ENCODE results near the gene ETS1.
A peak's percentile ranks its signal among the peaks of the same experiment; 100 is the strongest.

ETS1 gene

DNA sequence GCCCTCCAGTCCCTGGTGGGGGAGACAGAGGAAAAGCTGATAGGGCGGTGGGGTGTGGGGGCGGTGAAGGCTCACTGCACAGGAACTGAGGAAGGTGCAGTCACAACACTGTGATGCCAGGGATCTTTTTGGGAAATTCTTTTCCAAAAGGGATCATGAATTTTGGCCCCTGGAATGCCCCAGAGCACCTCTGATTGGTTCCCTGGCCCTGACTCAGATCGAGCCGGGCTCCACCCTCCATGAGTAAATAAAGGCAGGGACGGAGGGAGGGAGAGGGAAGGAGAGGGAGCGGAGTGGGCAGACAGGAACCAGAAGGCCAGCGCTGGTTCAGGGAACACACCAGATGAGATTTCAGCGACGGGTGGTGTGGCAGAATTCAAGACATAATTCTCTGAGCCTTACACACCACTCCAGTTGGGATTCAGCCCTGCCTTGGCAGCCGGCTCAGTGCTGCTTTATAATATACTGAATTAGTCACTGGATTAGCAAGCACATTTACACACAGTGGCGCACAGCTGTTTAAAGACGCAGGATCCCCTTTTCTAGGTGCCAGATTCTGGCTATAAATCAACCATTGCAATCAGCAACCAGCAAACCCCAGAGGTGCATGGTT is 80.3 kb downstream of the ETS1 start:
- H3F3A ChIP-seq (ENCODE audit: insufficient read depth, low read length) = no peaks in the 10 kb centered on the region
- H3K4me2 ChIP-seq (ENCODE audit: low read length) = peak overlapping the region; percentile 53
- H3K79me2 ChIP-seq (ENCODE audit: insufficient read depth, low read length) = peaks cover 100% of the 10 kb centered on the region

DNA sequence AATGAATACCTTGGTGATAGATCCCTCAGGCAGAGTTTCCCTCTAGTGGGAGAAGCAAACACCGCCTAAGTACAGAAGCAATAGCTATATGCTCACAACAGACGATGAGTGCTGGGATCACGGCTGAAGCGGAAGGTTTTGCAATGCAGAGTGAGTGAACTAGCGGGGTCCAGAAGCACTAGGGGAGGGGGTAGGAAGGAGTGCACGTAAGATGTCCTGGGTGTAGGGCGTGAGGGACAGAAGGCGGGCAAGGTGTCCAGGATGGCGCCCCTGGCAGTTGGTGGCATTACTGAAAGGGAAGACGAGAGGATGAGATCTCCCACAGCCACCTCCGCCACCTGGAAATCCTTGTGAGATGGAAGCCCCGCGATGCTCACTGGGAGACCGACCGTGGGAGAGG is 81.0 kb downstream of the ETS1 start:
- H4K20me1 ChIP-seq (ENCODE audit: insufficient read depth, low read length) = no peaks in the 10 kb centered on the region
- no peak overlapping the region for H2AFZ ChIP-seq (ENCODE audit: low read length)
- H3K4me3 ChIP-seq (ENCODE audit: low read depth, low read length, poor library complexity, severe bottlenecking) = no peak overlapping the region
- H3K27me3 ChIP-seq (ENCODE audit: insufficient read depth, low read length) = no peaks in the 10 kb centered on the region
- H3K4me1 ChIP-seq (ENCODE audit: insufficient read depth, low read length, severe bottlenecking) = peaks cover 100% of the 10 kb centered on the region
- peaks cover 100% of the 10 kb centered on the region for H3K79me2 ChIP-seq (ENCODE audit: insufficient read depth, low read length)
- no peaks in the 10 kb centered on the region for H3K9me2 ChIP-seq (ENCODE audit: low read depth, low read length)
- H3K27ac ChIP-seq (ENCODE audit: low read depth, low read length, poor library complexity, severe bottlenecking) = peak overlapping the region; percentile 62
- H3K36me3 ChIP-seq (ENCODE audit: insufficient read depth, low read length) = peaks cover 90% of the 10 kb centered on the region; the same call in 1 of the 2 replicates
- H3F3A ChIP-seq (ENCODE audit: insufficient read depth, low read length) = no peaks in the 10 kb centered on the region
- TF ChIP-seq, protein P1, sequence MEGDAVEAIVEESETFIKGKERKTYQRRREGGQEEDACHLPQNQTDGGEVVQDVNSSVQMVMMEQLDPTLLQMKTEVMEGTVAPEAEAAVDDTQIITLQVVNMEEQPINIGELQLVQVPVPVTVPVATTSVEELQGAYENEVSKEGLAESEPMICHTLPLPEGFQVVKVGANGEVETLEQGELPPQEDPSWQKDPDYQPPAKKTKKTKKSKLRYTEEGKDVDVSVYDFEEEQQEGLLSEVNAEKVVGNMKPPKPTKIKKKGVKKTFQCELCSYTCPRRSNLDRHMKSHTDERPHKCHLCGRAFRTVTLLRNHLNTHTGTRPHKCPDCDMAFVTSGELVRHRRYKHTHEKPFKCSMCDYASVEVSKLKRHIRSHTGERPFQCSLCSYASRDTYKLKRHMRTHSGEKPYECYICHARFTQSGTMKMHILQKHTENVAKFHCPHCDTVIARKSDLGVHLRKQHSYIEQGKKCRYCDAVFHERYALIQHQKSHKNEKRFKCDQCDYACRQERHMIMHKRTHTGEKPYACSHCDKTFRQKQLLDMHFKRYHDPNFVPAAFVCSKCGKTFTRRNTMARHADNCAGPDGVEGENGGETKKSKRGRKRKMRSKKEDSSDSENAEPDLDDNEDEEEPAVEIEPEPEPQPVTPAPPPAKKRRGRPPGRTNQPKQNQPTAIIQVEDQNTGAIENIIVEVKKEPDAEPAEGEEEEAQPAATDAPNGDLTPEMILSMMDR (IDR thresholded peaks at IDR 0.05; ENCODE audit: low read length) = no peak
- TF ChIP-seq EZH2 (IDR thresholded peaks at IDR 0.05; ENCODE audit: borderline replicate concordance, low read length) = no peak
- no peak overlapping the region for H3K9ac ChIP-seq (ENCODE audit: low read length)
- H3K4me2 ChIP-seq (ENCODE audit: low read length) = peak overlapping the region; percentile 9; the same call in 1 of the 2 replicates
- no peaks in the 10 kb centered on the region for H3K9me3 ChIP-seq (ENCODE audit: low read length)

More for the DNA sequence above, 80.3 kb downstream of the ETS1 start:
- H3K9me2 ChIP-seq (ENCODE audit: low read depth, low read length) = no peaks in the 10 kb centered on the region
- no peaks in the 10 kb centered on the region for H3K9me3 ChIP-seq (ENCODE audit: low read length)
- TF ChIP-seq EZH2 (IDR thresholded peaks at IDR 0.05; ENCODE audit: borderline replicate concordance, low read length) = no peak
- TF ChIP-seq, protein P1 (IDR thresholded peaks at IDR 0.05; ENCODE audit: low read length) = no peak
- H3K4me1 ChIP-seq (ENCODE audit: insufficient read depth, low read length, severe bottlenecking) = peaks cover 100% of the 10 kb centered on the region
- H3K36me3 ChIP-seq (ENCODE audit: insufficient read depth, low read length) = peaks cover 92% of the 10 kb centered on the region; the same call in 1 of the 2 replicates
- H3K27me3 ChIP-seq (ENCODE audit: insufficient read depth, low read length) = no peaks in the 10 kb centered on the region
- peak overlapping the region; percentile 43; the same call in 1 of the 2 replicates for H3K9ac ChIP-seq (ENCODE audit: low read length)
- no peak overlapping the region for H3K4me3 ChIP-seq (ENCODE audit: low read depth, low read length, poor library complexity, severe bottlenecking)
- H4K20me1 ChIP-seq (ENCODE audit: insufficient read depth, low read length) = no peaks in the 10 kb centered on the region
- peak overlapping the region; percentile 62 for H3K27ac ChIP-seq (ENCODE audit: low read depth, low read length, poor library complexity, severe bottlenecking)
- H2AFZ ChIP-seq (ENCODE audit: low read length) = no peak overlapping the region

DNA sequence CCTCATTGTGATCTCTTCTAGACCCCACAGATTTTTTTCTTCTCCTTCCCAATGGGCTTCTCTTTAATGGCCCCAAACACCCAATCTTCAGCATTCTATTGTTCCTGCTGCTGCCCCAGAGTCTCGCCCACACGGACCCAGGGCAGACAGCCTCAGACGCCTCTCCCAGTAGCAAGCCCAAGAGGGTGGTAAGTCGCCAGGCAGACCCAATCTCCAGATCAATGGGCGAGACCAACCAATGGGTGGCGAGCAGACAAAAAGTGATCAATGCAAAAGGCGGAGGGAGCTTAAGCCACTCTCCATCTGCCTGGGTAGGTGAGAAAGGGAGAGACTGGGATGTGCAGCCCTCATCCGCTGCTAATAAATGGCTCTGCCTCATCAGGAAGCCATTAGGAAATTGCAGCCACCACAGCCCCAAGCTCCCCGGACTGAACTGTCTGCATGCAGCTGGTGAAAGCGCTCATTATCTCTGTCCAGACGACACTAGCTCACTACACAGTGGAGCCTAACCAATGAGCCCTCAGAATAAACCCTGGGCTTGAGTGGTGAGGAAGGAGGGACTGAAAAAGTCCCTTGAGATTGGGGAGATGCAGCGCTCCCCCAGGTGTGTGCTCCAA is 81.8 kb downstream of the ETS1 start:
- H3K79me2 ChIP-seq (ENCODE audit: insufficient read depth, low read length) = peaks cover 100% of the 10 kb centered on the region
- no peaks in the 10 kb centered on the region for H3K27me3 ChIP-seq (ENCODE audit: insufficient read depth, low read length)
- H4K20me1 ChIP-seq (ENCODE audit: insufficient read depth, low read length) = no peaks in the 10 kb centered on the region
- no peaks in the 10 kb centered on the region for H3K9me3 ChIP-seq (ENCODE audit: low read length)
- peak overlapping the region; percentile 64 for H3K27ac ChIP-seq (ENCODE audit: low read depth, low read length, poor library complexity, severe bottlenecking)
- H3K36me3 ChIP-seq (ENCODE audit: insufficient read depth, low read length) = peaks cover 89% of the 10 kb centered on the region; the same call in 1 of the 2 replicates
- H3K9ac ChIP-seq (ENCODE audit: low read length) = no peak overlapping the region
- no peak overlapping the region for H3K4me3 ChIP-seq (ENCODE audit: low read depth, low read length, poor library complexity, severe bottlenecking)
- H3K4me2 ChIP-seq (ENCODE audit: low read length) = peak overlapping the region; percentile 58; the same call in 1 of the 2 replicates
- no peaks in the 10 kb centered on the region for H3K9me2 ChIP-seq (ENCODE audit: low read depth, low read length)
- H3K4me1 ChIP-seq (ENCODE audit: insufficient read depth, low read length, severe bottlenecking) = peaks cover 100% of the 10 kb centered on the region
- no peak overlapping the region for H2AFZ ChIP-seq (ENCODE audit: low read length)
- no peaks in the 10 kb centered on the region for H3F3A ChIP-seq (ENCODE audit: insufficient read depth, low read length)
- no peak for TF ChIP-seq EZH2 (IDR thresholded peaks at IDR 0.05; ENCODE audit: borderline replicate concordance, low read length)
- TF ChIP-seq, protein P1 (IDR thresholded peaks at IDR 0.05; ENCODE audit: low read length) = no peak

Measured in OCI-LY1 (cell line).